Duodenal mucosa (tissue), 2 donors: ENCODE data around the gene WDR20.
"Not testable (repeated sequence)": the region's sequence is repeated elsewhere in the genome, so short reads cannot be mapped to it uniquely, and the experiment has no call there.

ENCODE experiments used
- H3K27ac ChIP-seq: one replicate; pipeline ENCODE4 v1.7.0; 2013; ENCODE audit warnings: low read depth, low read length
- H3K27me3 ChIP-seq, 2 donors: one replicate each; pipeline ENCODE4 v1.7.0; 2013; ENCODE audit warnings: low read length in 2 of 2, control low read depth in 1 of 2; ENCODE audit not compliant: insufficient read depth in 2 of 2, control insufficient read depth in 1 of 2
- H3K36me3 ChIP-seq, 2 donors: one replicate each; pipeline ENCODE4 v1.7.0; 2013; ENCODE audit warnings: low read length in 2 of 2, control low read depth in 1 of 2; ENCODE audit not compliant: insufficient read depth in 2 of 2, control insufficient read depth in 1 of 2
- H3K4me1 ChIP-seq, 2 donors: one replicate each; pipeline ENCODE4 v1.7.0; 2013; ENCODE audit warnings: low read length in 2 of 2, control low read depth in 1 of 2; ENCODE audit not compliant: insufficient read depth in 2 of 2, control insufficient read depth in 1 of 2
- H3K4me3 ChIP-seq, 2 donors: one replicate each; pipeline ENCODE4 v1.7.0; 2013; ENCODE audit warnings: low read length in 2 of 2, low read depth in 1 of 2
- H3K9ac ChIP-seq, 2 donors: one replicate each; pipeline ENCODE4 v1.7.0; 2013; ENCODE audit warnings: low read length in 2 of 2, low read depth in 1 of 2
- H3K9me3 ChIP-seq, 2 donors: one replicate each; pipeline ENCODE4 v1.7.0; 2013; ENCODE audit warnings: low read length in 2 of 2, control low read depth in 1 of 2; ENCODE audit not compliant: control insufficient read depth in 1 of 2

WDR20 gene

GRCh38 chr14:102238766-102239165, 99.1 kb downstream of the WDR20 start:
- no peak overlapping the region for H3K27ac ChIP-seq
- no peaks in the 10 kb centered on the region for H3K27me3 ChIP-seq
- H3K9ac ChIP-seq, result no peak overlapping the region
- H3K4me1 ChIP-seq, result peaks cover 0 to 4% of the 10 kb centered on the region in 2 donors
- no peaks in the 10 kb centered on the region for H3K9me3 ChIP-seq
- no peak overlapping the region for H3K4me3 ChIP-seq
- no peaks in the 10 kb centered on the region for H3K36me3 ChIP-seq

- no peak overlapping the region for H3K9ac ChIP-seq
- H3K4me3 ChIP-seq, result no peak overlapping the region
- H3K36me3 ChIP-seq, result no peaks in the 10 kb centered on the region
Observed at GRCh38 chr14:102239231-102239630, 99.5 kb downstream of the WDR20 start.

GRCh38 chr14:102240481-102240880, 100.8 kb downstream of the WDR20 start:
- H3K4me1 ChIP-seq, H3K9me3 ChIP-seq, H3K9ac ChIP-seq, H3K36me3 ChIP-seq, H3K27ac ChIP-seq, H3K27me3 ChIP-seq, H3K4me3 ChIP-seq: not testable (repeated sequence)

More at GRCh38 chr14:102239231-102239630, 99.5 kb downstream of the WDR20 start:
- H3K9me3 ChIP-seq, result no peaks in the 10 kb centered on the region
- peaks cover 0 to 4% of the 10 kb centered on the region in 2 donors for H3K4me1 ChIP-seq
- H3K27ac ChIP-seq, result no peak overlapping the region
- no peaks in the 10 kb centered on the region for H3K27me3 ChIP-seq

GRCh38 chr14:102241147-102241546, 101.5 kb downstream of the WDR20 start:
- H3K9me3 ChIP-seq, result no peaks in the 10 kb centered on the region
- no peaks in the 10 kb centered on the region for H3K4me1 ChIP-seq
- no peaks in the 10 kb centered on the region for H3K36me3 ChIP-seq
- H3K27ac ChIP-seq, result no peak overlapping the region
- H3K4me3 ChIP-seq, result no peak overlapping the region
- no peak overlapping the region for H3K9ac ChIP-seq
- no peaks in the 10 kb centered on the region for H3K27me3 ChIP-seq

GRCh38 chr14:102243795-102244194, 104.1 kb downstream of the WDR20 start:
- H3K9me3 ChIP-seq, H3K4me1 ChIP-seq, H3K4me3 ChIP-seq, H3K9ac ChIP-seq, H3K27me3 ChIP-seq, H3K27ac ChIP-seq, H3K36me3 ChIP-seq: not testable (repeated sequence)

GRCh38 chr14:102246071-102246470, 106.4 kb downstream of the WDR20 start:
- Histone ChIP-seq H3K9me3 (no peaks in the 10 kb centered on the region), H3K9ac (no peak overlapping the region), H3K27me3 (no peaks in the 10 kb centered on the region), H3K36me3 (no peaks in the 10 kb centered on the region), H3K27ac (no peak overlapping the region), H3K4me1 (no peaks in the 10 kb centered on the region), H3K4me3 (no peak overlapping the region)

- Histone ChIP-seq H3K27ac (no peak overlapping the region), H3K9ac (no peak overlapping the region), H3K4me1 (no peaks in the 10 kb centered on the region), H3K4me3 (no peak overlapping the region), H3K9me3 (no peaks in the 10 kb centered on the region), H3K36me3 (no peaks in the 10 kb centered on the region), H3K27me3 (no peaks in the 10 kb centered on the region)
Observed at GRCh38 chr14:102248121-102248520, 108.4 kb downstream of the WDR20 start.

- no peak overlapping the region for H3K9ac ChIP-seq
- no peaks in the 10 kb centered on the region for H3K36me3 ChIP-seq
- H3K27ac ChIP-seq, result no peak overlapping the region
- H3K9me3 ChIP-seq, result no peaks in the 10 kb centered on the region
- H3K4me1 ChIP-seq, result no peaks in the 10 kb centered on the region
- no peak overlapping the region for H3K4me3 ChIP-seq
- H3K27me3 ChIP-seq, result no peaks in the 10 kb centered on the region
Observed at GRCh38 chr14:102249041-102249440, 109.3 kb downstream of the WDR20 start.

- Histone ChIP-seq H3K9ac (no peak overlapping the region), H3K27ac (no peak overlapping the region), H3K4me1 (no peaks in the 10 kb centered on the region), H3K36me3 (no peaks in the 10 kb centered on the region), H3K9me3 (no peaks in the 10 kb centered on the region), H3K4me3 (no peak overlapping the region), H3K27me3 (no peaks in the 10 kb centered on the region)
Observed at GRCh38 chr14:102249981-102250380, 110.3 kb downstream of the WDR20 start.

- Histone ChIP-seq H3K27me3 (no peaks in the 10 kb centered on the region), H3K9ac (no peak overlapping the region), H3K4me3 (no peak overlapping the region), H3K36me3 (no peaks in the 10 kb centered on the region), H3K9me3 (no peaks in the 10 kb centered on the region), H3K4me1 (no peaks in the 10 kb centered on the region), H3K27ac (no peak overlapping the region)
Observed at GRCh38 chr14:102250636-102251035, 110.9 kb downstream of the WDR20 start.

- H3K27me3 ChIP-seq, result no peaks in the 10 kb centered on the region
- H3K9me3 ChIP-seq, result no peaks in the 10 kb centered on the region
- no peaks in the 10 kb centered on the region for H3K36me3 ChIP-seq
- no peaks in the 10 kb centered on the region for H3K4me1 ChIP-seq
- H3K9ac ChIP-seq, result no peak overlapping the region
- no peak overlapping the region for H3K4me3 ChIP-seq
- no peak overlapping the region for H3K27ac ChIP-seq
Observed at GRCh38 chr14:102251161-102251560, 111.5 kb downstream of the WDR20 start.
